Measurements from ENCODE around the gene MSL3B.

The MSL3B gene

GRCh38 chr2:233818639-233819621 is 49.3 kb downstream of the MSL3B start:
- no peak for TF ChIP-seq CTCF (IDR thresholded peaks at IDR 0.05)

- no peak for TF ChIP-seq CTCF (IDR thresholded peaks at IDR 0.05)
Measured at GRCh38 chr2:233817995-233818638, 50.1 kb downstream of the MSL3B start.

- TF ChIP-seq CTCF (IDR thresholded peaks at IDR 0.05), result no peak
Measured at GRCh38 chr2:233817361-233817911, 50.8 kb downstream of the MSL3B start.

GRCh38 chr2:233816771-233817170 is 51.4 kb downstream of the MSL3B start:
- no peak for TF ChIP-seq CTCF (IDR thresholded peaks at IDR 0.05)

- no peak for TF ChIP-seq CTCF (IDR thresholded peaks at IDR 0.05)
Measured at GRCh38 chr2:233816334-233816733, 51.9 kb downstream of the MSL3B start.

GRCh38 chr2:233815861-233816260 is 52.3 kb downstream of the MSL3B start:
- TF ChIP-seq CTCF (IDR thresholded peaks at IDR 0.05), result no peak

All from LNCAP (cell line).